GM10248 (cell line): Measurements from ENCODE around the gene SPECC1.

Experiments
- CTCF ChIA-PET: fragments of 300-600 bp; sonication (Branson Sonifier 250); formaldehyde crosslinking; extraction: SDS; loops from one replicate; lab custom pipeline; 2021; ENCODE audit warnings: antibody characterized with exemption; lab: Yijun Ruan, JAX
- POLR2A ChIA-PET: fragments of 350-650 bp; sonication (Branson Sonifier 250); formaldehyde crosslinking; extraction: SDS; loops from one replicate; lab custom pipeline; 2020; ENCODE audit warnings: antibody characterized with exemption; lab: Yijun Ruan, JAX
- DNase-seq: peaks from one replicate; pipeline ENCODE4 v3.0.0; 2012; ENCODE audit errors: extremely low spot score
- CTCF ChIP-seq: IDR thresholded peaks from 2 replicates; pipeline ENCODE4 v1.5.1; 2012; ENCODE audit warnings: mild to moderate bottlenecking, low read depth; ENCODE audit errors: extremely low read depth, missing control alignments, control extremely low read depth

Gene SPECC1

GRCh38 chr17:20253323-20253722, 244.2 kb downstream of the SPECC1 start:
- TF ChIP-seq CTCF, result no peak
- ChIA-PET POLR2A (no interaction called here), CTCF (interaction anchor here (1.2 kb wide), 1 partner anchor 27 kb away, joined by 5 read pairs; no protein-coding TSS in a partner anchor)
- DNase-seq, result no peak

DNA sequence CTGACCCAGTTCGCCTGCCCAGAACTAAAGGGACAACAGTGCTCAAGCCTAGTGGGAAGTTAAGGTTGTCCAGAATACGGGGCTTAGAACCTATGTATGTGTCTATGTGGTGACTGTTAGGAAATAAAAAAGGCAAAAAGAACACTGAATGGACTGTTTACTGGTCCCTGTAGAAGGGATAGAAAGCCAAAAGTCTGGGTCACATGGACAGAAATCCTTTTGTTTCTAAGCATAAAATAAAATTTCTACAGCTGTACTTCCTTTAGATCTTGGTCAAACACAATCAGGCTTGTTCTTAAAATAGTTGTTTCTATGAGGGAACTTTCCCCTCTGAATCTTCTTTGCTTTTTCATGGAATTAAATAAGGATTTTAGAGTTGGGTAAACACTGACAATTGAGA, 245.4 kb downstream of the SPECC1 start:
- no peak for DNase-seq
- ChIA-PET POLR2A (no interaction called here), CTCF (no interaction called here)
- no peak for TF ChIP-seq CTCF

GRCh38 chr17:20256144-20256543, 247.0 kb downstream of the SPECC1 start:
- TF ChIP-seq CTCF, result no peak
- ChIA-PET POLR2A (no interaction called here), CTCF (interaction anchor here (1.1 kb wide), 1 partner anchor 29 kb away, joined by 4 read pairs; no protein-coding TSS in a partner anchor)
- DNase-seq, result no peak

DNA sequence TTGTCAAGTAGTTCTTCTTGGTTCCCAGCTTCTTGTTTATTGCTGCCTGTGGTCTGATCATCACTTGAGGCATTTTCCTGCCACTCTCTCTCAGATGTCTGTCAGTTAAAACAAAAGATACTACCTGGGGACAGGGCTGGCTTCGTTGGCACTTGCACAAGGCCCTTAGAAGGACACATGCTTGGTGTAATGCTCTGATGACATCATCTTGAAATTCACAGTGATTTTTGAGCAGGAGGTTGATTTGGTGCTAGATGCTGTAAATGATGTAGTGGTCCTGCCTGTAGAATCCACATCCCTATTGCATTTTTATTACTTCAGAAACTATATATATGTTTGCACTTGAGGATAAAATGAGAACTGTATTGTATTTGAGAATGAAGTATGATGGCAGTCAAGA, 247.8 kb downstream of the SPECC1 start:
- POLR2A ChIA-PET, result no interaction called here
- CTCF ChIA-PET, result interaction anchor here (1.1 kb wide), 1 partner anchor 30 kb away, joined by 4 read pairs; no protein-coding TSS in a partner anchor
- no peak for TF ChIP-seq CTCF
- DNase-seq, result no peak

DNA sequence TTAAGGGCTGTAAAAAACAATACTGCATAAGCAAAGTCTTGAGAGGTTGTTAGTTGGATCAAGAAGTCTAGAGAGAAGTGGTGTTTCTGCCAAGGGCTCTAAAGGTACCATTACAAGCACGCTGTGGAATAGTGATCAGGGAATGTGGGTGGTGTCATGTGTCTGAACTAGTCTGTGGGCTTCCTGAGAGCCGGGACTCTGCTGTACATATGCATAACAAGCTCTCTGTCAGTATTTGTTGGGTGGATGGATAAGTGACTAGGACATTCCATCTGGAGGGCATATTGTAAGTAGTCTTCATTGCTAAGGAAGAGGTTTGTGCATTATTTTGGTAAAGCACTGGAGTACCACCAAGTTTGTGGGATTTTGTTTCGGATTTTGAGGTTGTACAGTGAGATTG, 248.6 kb downstream of the SPECC1 start:
- TF ChIP-seq CTCF, result no peak
- CTCF ChIA-PET, result interaction anchor here (0.9 kb wide), 1 partner anchor 31 kb away, joined by 4 read pairs; no protein-coding TSS in a partner anchor
- POLR2A ChIA-PET, result no interaction called here
- no peak for DNase-seq

DNA sequence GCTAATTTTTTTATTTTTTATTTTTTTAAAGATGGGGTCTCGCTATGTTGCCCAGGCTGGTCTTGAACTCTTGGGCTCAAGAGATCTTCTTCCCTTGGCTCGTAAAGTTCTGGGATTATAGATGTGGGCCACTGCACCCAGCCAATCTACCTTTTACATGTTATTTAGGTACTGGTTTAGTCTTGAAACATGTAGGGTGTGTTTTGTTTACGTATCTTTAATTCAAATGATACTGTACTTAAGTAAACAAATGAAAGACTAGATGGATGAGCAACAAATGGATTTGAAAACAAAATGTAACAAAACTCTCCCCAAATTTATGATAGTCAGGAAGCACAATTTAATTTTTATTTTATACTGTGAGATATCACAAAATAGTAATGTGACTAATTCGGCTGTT, 250.5 kb downstream of the SPECC1 start:
- DNase-seq, result no peak
- ChIA-PET CTCF (no interaction called here), POLR2A (no interaction called here)
- TF ChIP-seq CTCF, result no peak

GRCh38 chr17:20260268-20260667, 251.1 kb downstream of the SPECC1 start:
- no peak for DNase-seq
- POLR2A ChIA-PET, result no interaction called here
- TF ChIP-seq CTCF, result no peak
- CTCF ChIA-PET, result no interaction called here
